IMR-90 (cell line): ENCODE measurements around the gene COPA. TPM values are rescaled to one million over a fixed set of nuclear protein-coding genes. Genes with fewer than 3 reads are reported as not detected.

Experiments
- ATAC-seq: fragments of 200-7000 bp; cut with Tn5 transposase; 2 replicates; pipeline ENCODE4 v1.9.1; 2020; ENCODE audit warnings: low read depth, mild to moderate bottlenecking, moderate library complexity
- BruUV-seq: library from RNA; stranded (reverse); fragments of 400-500 nt; replicated peaks from 2 replicates; lab custom pipeline; 2021; lab: Mats Ljungman, UMichigan
- CTCF ChIA-PET: fragments of 300-600 bp; formaldehyde crosslinking; extraction: SDS; loops from one replicate; lab custom pipeline; 2021; ENCODE audit warnings: antibody characterized with exemption; lab: Yijun Ruan, JAX
- POLR2A ChIA-PET: fragments of 300-600 bp; sonication (Branson Sonifier 250); formaldehyde crosslinking; loops from one replicate; lab custom pipeline; 2022; ENCODE audit warnings: antibody characterized with exemption; ENCODE audit not compliant: unreplicated experiment; lab: Charles Lee
- DNase-seq: peaks from one replicate; pipeline ENCODE4 v3.0.0; 2013
- H2AFZ ChIP-seq: replicated peaks from 2 replicates; pipeline ENCODE3; 2013; ENCODE audit warnings: low read length, mild to moderate bottlenecking; ENCODE audit not compliant: poor library complexity
- H2AK5ac ChIP-seq: 2 replicates; pipeline ENCODE4 v1.6.1; 2013; ENCODE audit warnings: low read depth, low read length, inconsistent platforms
- H2AK9ac ChIP-seq: replicated peaks from 2 replicates; pipeline ENCODE3; 2013; ENCODE audit warnings: mild to moderate bottlenecking, low read depth, low read length, moderate library complexity; ENCODE audit not compliant: poor library complexity
- H2BK120ac ChIP-seq: 2 replicates; pipeline ENCODE4 v1.6.1; 2013; ENCODE audit warnings: low read depth, low read length, inconsistent platforms
- H2BK15ac ChIP-seq: 3 replicates; pipeline ENCODE4 v1.6.1; 2013; ENCODE audit warnings: low read depth, low read length, inconsistent platforms
- H2BK20ac ChIP-seq: 2 replicates; pipeline ENCODE4 v1.6.1; 2013; ENCODE audit warnings: low read depth, mild to moderate bottlenecking, inconsistent platforms, low read length, moderate library complexity
- H2BK5ac ChIP-seq: 2 replicates; pipeline ENCODE4 v1.6.1; 2013; ENCODE audit warnings: mild to moderate bottlenecking, low read depth, low read length, inconsistent platforms; ENCODE audit not compliant: poor library complexity, severe bottlenecking
- H3K14ac ChIP-seq: replicated peaks from 2 replicates; pipeline ENCODE4 v1.6.1; 2013; ENCODE audit warnings: low read depth, low read length, inconsistent platforms
- H3K18ac ChIP-seq: 2 replicates; pipeline ENCODE4 v1.6.1; 2013; ENCODE audit warnings: low read depth, low read length, control low read depth
- H3K23ac ChIP-seq: 2 replicates; pipeline ENCODE4 v1.6.1; 2013; ENCODE audit warnings: low read depth, low read length, inconsistent platforms
- H3K27ac ChIP-seq: 2 replicates; pipeline ENCODE4 v1.5.1; 2013; ENCODE audit warnings: mild to moderate bottlenecking, control low read depth, low read length; ENCODE audit not compliant: insufficient read depth
- H3K27me3 ChIP-seq: 2 replicates; pipeline ENCODE4 v1.6.1; 2013; ENCODE audit warnings: low read length; ENCODE audit not compliant: control insufficient read depth, insufficient read depth
- H3K36me3 ChIP-seq: 2 replicates; pipeline ENCODE4 v1.6.1; 2013; ENCODE audit warnings: low read length, mixed read lengths; ENCODE audit not compliant: control insufficient read depth, insufficient read depth
- H3K4ac ChIP-seq: 2 replicates; pipeline ENCODE4 v1.6.1; 2013; ENCODE audit warnings: low read depth, low read length, inconsistent platforms
- H3K4me1 ChIP-seq: 2 replicates; pipeline ENCODE4 v1.6.1; 2013; ENCODE audit warnings: low read length, mixed read lengths; ENCODE audit not compliant: control insufficient read depth, insufficient read depth
- H3K4me2 ChIP-seq: 2 replicates; pipeline ENCODE4 v1.6.1; 2013; ENCODE audit warnings: low read depth, mild to moderate bottlenecking, control low read depth, low read length, moderate library complexity
- H3K4me3 ChIP-seq: 2 replicates; pipeline ENCODE4 v1.5.1; 2013; ENCODE audit warnings: low read depth, mild to moderate bottlenecking, control low read depth, low read length, moderate library complexity; ENCODE audit not compliant: insufficient read depth
- H3K56ac ChIP-seq: 2 replicates; pipeline ENCODE4 v1.6.1; 2013; ENCODE audit warnings: low read length, inconsistent platforms; ENCODE audit not compliant: insufficient read depth; ENCODE audit errors: extremely low read depth
- H3K79me1 ChIP-seq, 2 experiments: 2 replicates each; pipeline ENCODE4 v1.6.1; 2013; ENCODE audit warnings: low read length in 2 of 2, inconsistent platforms in 1 of 2, low read depth in 1 of 2
- H3K9ac ChIP-seq: 2 replicates; pipeline ENCODE4 v1.6.1; 2013; ENCODE audit warnings: low read depth, low read length, control low read depth
- H3K9me1 ChIP-seq: 2 replicates; pipeline ENCODE4 v1.6.1; 2013; ENCODE audit warnings: low read length, inconsistent platforms; ENCODE audit not compliant: insufficient read depth
- H3K9me3 ChIP-seq: 2 replicates; pipeline ENCODE4 v1.6.1; 2013; ENCODE audit warnings: low read length; ENCODE audit not compliant: control insufficient read depth, insufficient read depth
- H4K20me1 ChIP-seq: 2 replicates; pipeline ENCODE4 v1.6.1; 2013; ENCODE audit warnings: low read length, inconsistent platforms; ENCODE audit not compliant: insufficient read depth
- H4K5ac ChIP-seq: 2 replicates; pipeline ENCODE4 v1.6.1; 2013; ENCODE audit warnings: mild to moderate bottlenecking, low read depth, low read length, control low read depth
- H4K8ac ChIP-seq, 2 experiments: 2 replicates each; pipeline ENCODE4 v1.6.1; 2013; ENCODE audit warnings: low read depth in 2 of 2, low read length in 2 of 2, control low read depth in 1 of 2, inconsistent platforms in 1 of 2
- H4K91ac ChIP-seq: 2 replicates; pipeline ENCODE4 v1.6.1; 2013; ENCODE audit warnings: low read depth, low read length, inconsistent platforms; ENCODE audit not compliant: insufficient read depth
- BHLHE40 ChIP-seq: fragments of 150-350 bp; IDR thresholded peaks from 2 replicates; pipeline ENCODE4 v1.6.1; 2016; ENCODE audit warnings: mild to moderate bottlenecking, low read depth, low read length
- CEBPB ChIP-seq: IDR thresholded peaks from 2 replicates; pipeline ENCODE4 v1.6.1; 2012; ENCODE audit warnings: low read depth, low read length, improper control_type of control experiment
- CHD1 ChIP-seq: IDR thresholded peaks from 2 replicates; pipeline ENCODE4 v1.6.1; 2012; ENCODE audit warnings: low read depth, low read length, improper control_type of control experiment
- FOS ChIP-seq: fragments of 150-350 bp; IDR thresholded peaks from 2 replicates; pipeline ENCODE4 v1.6.1; 2016; ENCODE audit warnings: low read depth, low read length
- MAFK ChIP-seq: IDR thresholded peaks from 2 replicates; pipeline ENCODE4 v1.6.1; 2012; ENCODE audit warnings: low read depth, low read length, improper control_type of control experiment
- MAZ ChIP-seq: IDR thresholded peaks from 2 replicates; pipeline ENCODE4 v1.6.1; 2012; ENCODE audit warnings: low read depth, mild to moderate bottlenecking, low read length, improper control_type of control experiment, moderate library complexity, borderline replicate concordance
- MXI1 ChIP-seq: IDR thresholded peaks from 2 replicates; pipeline ENCODE4 v1.6.1; 2012; ENCODE audit warnings: low read depth, mild to moderate bottlenecking, low read length, moderate library complexity, borderline replicate concordance
- NFE2L2 ChIP-seq: fragments of 150-350 bp; IDR thresholded peaks from 2 replicates; pipeline ENCODE4 v1.6.1; 2016; ENCODE audit warnings: low read depth, mild to moderate bottlenecking, low read length
- POLR2A ChIP-seq: IDR thresholded peaks from 2 replicates; pipeline ENCODE4 v1.6.1; 2012; ENCODE audit warnings: mild to moderate bottlenecking, low read depth, low read length
- RAD21 ChIP-seq: IDR thresholded peaks from 2 replicates; pipeline ENCODE4 v1.6.1; 2012; ENCODE audit warnings: low read length, improper control_type of control experiment
- RCOR1 ChIP-seq: IDR thresholded peaks from 2 replicates; pipeline ENCODE4 v1.6.1; 2012; ENCODE audit warnings: mild to moderate bottlenecking, low read length, improper control_type of control experiment; ENCODE audit not compliant: insufficient replicate concordance
- RFX5 ChIP-seq: IDR thresholded peaks from 2 replicates; pipeline ENCODE4 v1.8.0; 2012; ENCODE audit warnings: low read depth, mild to moderate bottlenecking, low read length, moderate library complexity
- SMC3 ChIP-seq: fragments of 150-350 bp; IDR thresholded peaks from 2 replicates; pipeline ENCODE4 v1.6.1; 2016; ENCODE audit warnings: low read depth, mild to moderate bottlenecking, antibody characterized with exemption, low read length, moderate library complexity
- USF2 ChIP-seq: fragments of 150-350 bp; IDR thresholded peaks from 2 replicates; pipeline ENCODE4 v1.6.1; 2017; ENCODE audit warnings: mild to moderate bottlenecking, antibody characterized with exemption, low read length, low read depth
- WGBS, 2 experiments: methylation state at CpG; one replicate each; pipeline versions ENCODE4 v1.1.5 to v1.1.7; 2013; ENCODE audit warnings: missing lambda C conversion rate in 2 of 2; ENCODE audit not compliant: insufficient read length in 1 of 2; ENCODE audit errors: extremely low coverage in 2 of 2; 5-methylcytosine and 5-hydroxymethylcytosine counted together
- dilution Hi-C: fragments of 300-500 bp; cut with HindIII; formaldehyde crosslinking; loops from one replicate; pipeline ENCODE4 v1.14.3; 2018; ENCODE audit warnings: low sequenced_read_pairs; ENCODE audit not compliant: unreplicated experiment
- in situ Hi-C: fragments of 300-500 bp; cut with MboI; formaldehyde crosslinking; loops from 3 replicates; pipeline ENCODE4 v1.14.3; 2019; ENCODE audit warnings: low sequenced_read_pairs, inconsistent platforms, mixed read lengths
- intact Hi-C: fragments of 100-400 bp; cut with micrococcal nuclease; formaldehyde crosslinking; loops from 2 replicates; pipeline ENCODE4 v1.10.0; 2022
- polyA plus RNA-seq, 3 experiments: library from polyadenylated mRNA; depleted of rRNA; stranded (reverse); fragments of >200 nt; gene quantifications; 2 replicates each; pipeline ENCODE4 v1.2.3, GENCODE V29; 2012; ENCODE audit warnings: low replicate concordance in 1 of 3
- total RNA-seq: library from RNA; depleted of rRNA; stranded (reverse); fragments of >200 nt; gene quantifications from 2 replicates; pipeline ENCODE4 v1.2.3, GENCODE V29; 2012

The COPA gene
- total and polyA plus RNA-seq, 2 of the 4 experiments (the other 2 are of a cell fraction), result 204 to 436 TPM

GRCh38 chr1:160255781-160256300, 87.2 kb downstream of the COPA start:
- no peak overlapping the region for H3K14ac ChIP-seq
- ATAC-seq, result no peak
- H3K9ac ChIP-seq, result no peak overlapping the region
- H3K9me1 ChIP-seq, result peaks cover 4% of the 10 kb centered on the region
- no peak overlapping the region for H4K5ac ChIP-seq
- ChIA-PET POLR2A (no interaction called here), CTCF (interaction anchor here (0.6 kb wide), 1 partner anchor 8 kb away, joined by 3 read pairs; no protein-coding TSS in a partner anchor)
- H4K8ac ChIP-seq, result no peak overlapping the region
- no peak overlapping the region for H2AFZ ChIP-seq
- H3K4me2 ChIP-seq, result no peak overlapping the region
- TF ChIP-seq MAFK (no peak), RFX5 (no peak), NFE2L2 (no peak), SMC3 (no peak), POLR2A (no peak), RAD21 (no peak), CEBPB (no peak), MXI1 (no peak), USF2 (no peak), MAZ (no peak), CHD1 (no peak), BHLHE40 (no peak), FOS (no peak), RCOR1 (no peak)
- no peak overlapping the region for H2BK20ac ChIP-seq
- peaks cover 2% of the 10 kb centered on the region for H3K36me3 ChIP-seq
- H2BK120ac ChIP-seq, result no peak overlapping the region
- peaks cover 2% of the 10 kb centered on the region; the same call in 1 of the 2 replicates for H3K4me1 ChIP-seq
- no peak overlapping the region for H3K23ac ChIP-seq
- in situ Hi-C loops, result no loop called here
- DNase-seq, result no peak
- WGBS, 2 experiments, result 100% methylated on average over 1 of the region's 4 CpGs; no CpG with 5 or more reads in 1 of the 2 experiments
- no peaks in the 10 kb centered on the region for H3K9me3 ChIP-seq
- no TSS peak for BruUV-seq
- no peaks in the 10 kb centered on the region for H3K27me3 ChIP-seq
- dilution Hi-C loops, result no loop called here
- H3K56ac ChIP-seq, result no peak overlapping the region
- H3K4me3 ChIP-seq, result no peak overlapping the region
- H2AK5ac ChIP-seq, result no peak overlapping the region
- no peak overlapping the region for H4K91ac ChIP-seq
- no peak overlapping the region for H3K4ac ChIP-seq
- no peak overlapping the region for H3K18ac ChIP-seq
- no peak overlapping the region for H2AK9ac ChIP-seq
- H3K27ac ChIP-seq, result no peak overlapping the region
- intact Hi-C loops, result no loop called here
- peaks cover 20% of the 10 kb centered on the region for H4K20me1 ChIP-seq
- H3K79me1 ChIP-seq, result peaks cover 20 to 59% of the 10 kb centered on the region in 2 experiments; a peak in 3 of 4 replicates
- H2BK5ac ChIP-seq, result no peak overlapping the region
- no peak overlapping the region for H2BK15ac ChIP-seq
